Testis (tissue), 2 donors: ENCODE measurements around the gene KRT8.

Experiments
- POLR2A ChIP-seq: fragments of 450-650 bp; IDR thresholded peaks from one replicate; pipeline ENCODE4 v1.6.1; 2017; ENCODE audit warnings: antibody characterized with exemption, mild to moderate bottlenecking, moderate library complexity
- TF ChIP-seq, protein P1 (sequence below), 3 experiments: fragments of 450-650 bp in 2 of 3; fragments of 200-600 bp in 1 of 3; sonication (generic) in 1 of 3; IDR thresholded peaks; one replicate each; pipeline ENCODE4 v1.5.1; 2016 to 2019; ENCODE audit warnings: antibody characterized with exemption in 3 of 3, mild to moderate bottlenecking in 2 of 3, moderate library complexity in 1 of 3

DNA sequence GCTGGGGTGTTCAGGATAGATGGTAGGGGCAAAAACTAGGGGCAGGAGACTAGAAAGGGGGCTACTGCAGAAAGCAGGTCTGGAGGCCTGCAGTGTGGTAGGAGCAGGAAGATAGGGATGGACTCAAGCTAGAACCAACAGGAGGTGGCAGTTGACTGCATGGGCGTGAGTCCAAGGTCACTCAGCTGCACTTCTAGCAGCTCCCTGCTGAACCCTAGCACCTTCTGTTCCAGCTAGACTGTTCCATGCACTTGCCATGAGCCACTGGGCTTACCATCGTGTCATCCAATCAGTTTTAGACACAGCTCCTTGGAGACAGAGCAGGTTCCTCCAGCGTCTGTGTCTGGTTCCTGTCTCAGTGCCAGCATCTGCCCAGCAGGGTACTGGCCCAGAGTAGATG, 11.3 kb upstream of the KRT8 start:
- no peak for TF ChIP-seq POLR2A
- TF ChIP-seq, protein P1, sequence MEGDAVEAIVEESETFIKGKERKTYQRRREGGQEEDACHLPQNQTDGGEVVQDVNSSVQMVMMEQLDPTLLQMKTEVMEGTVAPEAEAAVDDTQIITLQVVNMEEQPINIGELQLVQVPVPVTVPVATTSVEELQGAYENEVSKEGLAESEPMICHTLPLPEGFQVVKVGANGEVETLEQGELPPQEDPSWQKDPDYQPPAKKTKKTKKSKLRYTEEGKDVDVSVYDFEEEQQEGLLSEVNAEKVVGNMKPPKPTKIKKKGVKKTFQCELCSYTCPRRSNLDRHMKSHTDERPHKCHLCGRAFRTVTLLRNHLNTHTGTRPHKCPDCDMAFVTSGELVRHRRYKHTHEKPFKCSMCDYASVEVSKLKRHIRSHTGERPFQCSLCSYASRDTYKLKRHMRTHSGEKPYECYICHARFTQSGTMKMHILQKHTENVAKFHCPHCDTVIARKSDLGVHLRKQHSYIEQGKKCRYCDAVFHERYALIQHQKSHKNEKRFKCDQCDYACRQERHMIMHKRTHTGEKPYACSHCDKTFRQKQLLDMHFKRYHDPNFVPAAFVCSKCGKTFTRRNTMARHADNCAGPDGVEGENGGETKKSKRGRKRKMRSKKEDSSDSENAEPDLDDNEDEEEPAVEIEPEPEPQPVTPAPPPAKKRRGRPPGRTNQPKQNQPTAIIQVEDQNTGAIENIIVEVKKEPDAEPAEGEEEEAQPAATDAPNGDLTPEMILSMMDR (IDR thresholded peaks at IDR 0.05), result no peak
